Activated gamma-delta T cell treated with anti-CD3 and anti-CD28 coated beads, Interleukin-2, amount 50 U/mL, for 16 hours (primary cell): ENCODE data around the gene XPR1.
"Not testable (repeated sequence)": the region's sequence is repeated elsewhere in the genome, so short reads cannot be mapped to it uniquely, and the experiment has no call there.

ENCODE experiments used
- DNase-seq: peaks from one replicate; pipeline ENCODE4 v3.0.0-alpha.2; 2020; ENCODE audit warnings: low read depth

Gene XPR1

DNA sequence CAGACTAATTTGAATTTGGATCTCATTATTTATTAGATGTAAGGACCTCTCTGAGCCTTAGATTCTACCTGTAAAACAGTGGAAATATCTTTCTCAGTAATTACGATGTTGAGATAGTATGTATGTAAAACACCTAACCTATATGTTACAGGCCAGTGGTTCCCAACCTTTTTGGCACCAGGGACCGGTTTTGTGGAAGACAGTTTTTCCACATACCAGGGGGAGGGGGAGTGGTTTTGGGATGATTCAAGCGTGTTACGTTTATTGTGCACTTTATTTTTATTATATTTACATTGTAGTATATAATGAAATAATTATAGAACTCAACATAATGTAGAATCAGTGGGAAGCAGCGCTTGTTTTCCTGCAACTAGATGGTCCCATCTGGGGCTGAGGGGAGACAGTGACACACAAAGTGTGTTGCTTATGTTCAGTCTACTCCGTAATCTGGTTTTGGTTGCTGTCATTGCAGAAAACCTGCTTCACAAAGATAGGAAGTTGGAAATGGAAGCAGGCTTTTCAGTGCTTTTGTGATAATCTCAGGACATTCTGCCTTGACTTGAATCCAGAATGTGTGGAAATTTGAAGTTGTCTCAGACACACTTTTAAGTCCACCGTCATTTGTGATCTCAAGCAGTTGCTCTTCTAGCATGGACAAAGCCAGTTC, 12.8 kb downstream of the XPR1 start:
- no peak for DNase-seq

DNA sequence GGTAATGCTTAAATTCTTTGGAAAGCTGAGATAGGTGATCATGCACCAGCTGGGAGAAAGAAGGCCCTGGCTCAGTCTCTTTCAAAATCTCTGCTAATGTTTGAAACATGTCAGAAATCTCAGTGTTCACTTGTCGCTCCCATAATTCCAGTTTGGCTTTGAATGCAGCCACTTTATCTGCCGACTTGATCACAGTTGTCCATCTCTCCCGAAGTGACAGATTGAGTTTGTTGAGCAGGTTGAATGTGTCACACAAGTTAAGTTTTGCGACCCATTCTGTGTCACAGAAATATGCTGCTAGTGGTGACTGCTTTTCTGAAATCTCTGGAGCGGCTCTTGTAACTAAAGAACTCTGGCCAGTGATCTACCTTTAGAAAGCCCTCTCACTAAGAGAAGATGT, 13.4 kb downstream of the XPR1 start:
- DNase-seq: not testable (repeated sequence)

DNA sequence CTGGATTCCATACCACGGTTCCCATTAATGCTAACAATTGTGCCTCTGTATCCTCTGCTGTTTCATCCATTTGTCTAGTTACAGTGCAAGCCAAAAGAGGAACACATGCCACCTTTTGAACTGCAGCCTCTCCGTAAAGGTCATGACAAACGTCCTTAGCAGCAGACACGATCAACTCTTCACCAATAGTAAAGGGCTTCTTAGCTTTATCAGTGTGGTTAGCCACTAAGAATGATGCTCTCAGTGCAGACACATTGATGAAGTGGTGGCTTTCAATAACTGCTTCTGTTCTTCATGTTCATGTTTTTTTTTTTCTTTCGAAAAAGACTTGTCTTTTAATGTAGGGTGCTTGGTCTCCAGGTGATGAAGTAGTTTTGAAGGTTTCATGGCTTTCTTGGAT, 14.3 kb downstream of the XPR1 start:
- no peak for DNase-seq

DNA sequence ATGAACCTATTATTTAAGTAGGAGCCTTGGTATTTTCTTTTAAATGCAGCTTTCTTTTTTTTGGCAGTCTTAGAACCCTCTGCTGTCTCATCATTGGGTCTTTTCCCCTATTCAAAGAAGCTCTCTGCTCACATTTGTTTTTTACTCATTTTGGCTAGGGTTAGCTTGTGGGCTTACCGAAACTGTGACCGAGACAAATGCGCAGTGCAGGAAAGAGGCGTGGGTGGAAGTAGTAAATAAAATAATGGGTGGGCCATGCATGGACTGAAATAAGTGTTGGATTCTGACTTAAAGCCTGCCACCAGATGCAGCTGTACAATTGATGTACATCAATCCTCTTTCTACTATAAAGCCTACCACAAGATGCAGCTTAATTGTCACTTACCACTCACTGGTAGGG, 14.7 kb downstream of the XPR1 start:
- no peak for DNase-seq

DNA sequence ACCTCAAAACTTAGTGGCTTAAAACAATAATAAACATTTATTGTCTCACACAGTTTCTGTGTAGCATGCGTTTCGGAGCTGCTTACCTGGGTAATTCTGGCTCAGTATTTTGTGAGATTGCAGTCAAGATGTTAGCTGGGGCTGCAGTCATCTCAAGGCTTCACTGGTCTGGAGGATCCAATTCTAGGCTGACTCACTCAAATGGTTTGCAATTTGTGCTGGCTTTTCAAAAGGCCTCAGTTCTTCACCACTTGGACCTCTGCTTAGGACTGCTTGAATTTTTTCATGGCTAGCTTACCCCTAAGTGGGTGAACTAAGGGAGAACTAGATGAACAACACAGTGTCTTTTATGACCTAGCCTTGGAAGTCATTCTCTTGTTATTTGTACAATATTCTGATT, 21.0 kb downstream of the XPR1 start:
- no peak for DNase-seq

DNA sequence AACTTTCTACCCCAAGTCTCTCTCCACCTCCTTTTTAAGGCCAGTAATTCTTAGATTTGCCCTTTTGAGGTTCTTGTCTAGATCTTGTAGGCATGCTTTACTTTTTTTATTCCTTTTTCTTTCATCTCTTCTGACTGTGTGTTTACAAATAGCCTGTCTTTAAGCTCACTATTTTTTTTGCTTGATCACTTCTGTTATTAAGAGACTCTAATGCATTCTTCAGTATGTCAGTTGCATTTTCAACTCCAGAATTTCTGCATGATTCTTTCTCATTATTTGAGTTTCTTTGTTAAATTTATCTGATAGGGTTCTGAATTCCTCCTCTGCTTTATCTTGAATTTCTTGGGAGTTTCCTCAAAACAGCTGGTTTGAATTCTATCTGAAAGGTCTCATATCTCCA, 30.9 kb downstream of the XPR1 start:
- no peak for DNase-seq

DNA sequence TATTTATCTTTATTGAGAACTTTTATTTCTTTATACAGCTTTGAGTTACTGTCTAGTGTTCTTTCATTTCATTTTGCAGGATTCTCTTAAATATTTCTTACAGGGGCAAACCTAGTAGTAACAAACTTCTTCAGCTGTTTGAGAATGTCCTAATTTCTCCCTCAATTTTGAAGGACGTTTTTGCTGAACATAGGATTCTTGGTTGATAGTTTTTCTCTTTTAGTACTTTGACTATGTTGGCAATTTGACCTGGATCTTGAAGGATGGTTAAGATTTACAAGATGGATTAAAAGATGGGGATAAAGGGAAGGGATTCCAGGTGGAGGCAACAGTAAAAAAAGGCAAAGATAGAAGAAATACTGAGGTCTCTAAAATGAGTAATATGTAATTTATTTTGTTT, 38.9 kb downstream of the XPR1 start:
- no peak for DNase-seq

DNA sequence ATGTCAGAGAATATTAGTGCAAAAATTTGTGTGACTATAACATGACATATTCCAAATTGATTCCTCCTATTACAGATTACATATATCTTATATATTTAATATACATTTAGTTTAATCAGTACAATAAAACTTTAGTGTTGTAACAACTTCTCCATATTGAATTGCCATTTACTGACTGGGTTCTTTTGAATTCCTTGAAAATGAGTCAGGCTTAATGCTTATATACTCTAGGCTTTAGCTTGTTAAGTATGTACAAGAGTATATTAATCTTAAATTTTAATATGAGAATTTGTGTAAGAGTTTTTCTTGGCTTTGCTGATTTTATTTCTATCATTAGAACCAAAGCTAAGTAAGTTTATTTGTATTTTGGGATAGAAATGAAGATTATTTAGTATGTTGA, 40.3 kb downstream of the XPR1 start:
- DNase-seq: no peak

DNA sequence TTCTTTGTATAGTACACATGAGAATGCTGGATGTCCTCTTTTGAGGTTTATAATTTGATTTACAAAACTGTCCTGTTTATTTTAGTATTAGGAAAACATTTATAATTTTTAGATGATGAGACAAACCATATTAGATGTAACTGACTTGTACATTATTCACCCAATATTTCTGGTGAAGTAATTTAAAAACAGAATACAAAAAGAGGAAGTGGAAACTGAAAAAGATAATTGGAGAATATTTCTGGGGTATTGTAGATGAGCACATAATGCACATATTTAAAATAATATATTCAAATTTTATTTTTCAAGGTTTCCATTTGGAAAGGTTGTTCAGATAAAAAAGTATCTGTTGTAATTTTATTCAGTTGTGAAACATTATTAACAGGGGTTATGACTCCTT, 40.7 kb downstream of the XPR1 start:
- no peak for DNase-seq

DNA sequence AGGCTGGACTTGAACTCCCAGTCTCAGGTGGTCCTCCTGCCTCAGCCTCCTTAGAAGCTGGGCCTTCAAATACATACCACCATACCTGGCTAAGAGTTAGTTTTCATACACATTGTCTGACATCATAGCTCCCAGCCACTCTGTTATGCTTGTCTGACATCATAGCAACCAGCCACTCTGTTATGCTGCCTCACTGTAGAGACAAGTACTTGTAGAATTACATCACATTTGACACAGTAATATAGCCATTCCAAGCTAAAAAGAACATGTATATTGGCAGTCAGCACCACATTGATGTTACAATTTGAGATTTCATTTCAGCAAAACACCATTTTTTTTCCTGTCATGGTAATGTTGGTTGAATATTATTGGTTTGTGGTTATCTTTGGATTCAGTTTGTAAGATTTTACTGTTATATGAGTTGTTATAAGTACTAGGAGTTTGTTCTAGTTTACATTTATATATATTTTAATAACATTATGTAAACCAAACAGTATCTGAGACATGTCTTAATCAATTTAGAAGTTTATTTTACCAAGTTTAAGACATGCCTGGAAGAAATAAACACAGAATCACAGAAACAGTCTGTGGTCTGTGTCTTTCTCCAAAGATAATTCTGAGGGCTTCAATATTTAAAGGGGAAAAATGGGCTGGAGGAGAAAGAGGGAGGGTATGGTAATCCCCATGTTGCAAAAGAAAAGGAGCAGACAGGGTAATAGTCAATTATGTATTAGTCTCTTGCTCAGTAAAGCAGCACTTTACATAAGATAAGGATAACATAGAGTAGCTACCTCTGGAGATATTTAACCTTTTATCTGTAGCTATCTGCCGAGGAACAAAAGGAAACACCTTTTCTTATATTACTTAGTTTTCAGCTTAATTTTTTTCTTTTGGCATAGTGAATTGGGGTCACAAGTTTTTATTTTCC, 43.0 kb downstream of the XPR1 start:
- no peak for DNase-seq

DNA sequence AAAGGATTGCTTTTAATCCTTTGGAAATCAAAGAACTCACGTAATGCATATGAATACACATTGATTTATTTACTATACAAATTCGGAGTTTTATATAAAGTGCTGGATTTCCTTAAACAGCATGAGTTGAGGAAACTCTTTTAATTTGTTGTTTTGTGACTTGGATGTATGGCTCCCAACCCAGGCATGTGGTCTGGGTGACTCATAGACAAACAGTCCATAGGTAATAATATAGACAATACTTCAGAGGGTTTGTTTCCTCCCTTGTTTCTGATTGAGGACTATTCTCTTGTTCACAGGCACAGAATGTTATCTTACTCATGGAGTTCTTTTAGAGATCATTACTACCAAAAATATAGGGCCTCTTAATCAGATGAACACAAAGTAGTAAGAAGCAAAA, 43.8 kb downstream of the XPR1 start:
- DNase-seq: no peak

DNA sequence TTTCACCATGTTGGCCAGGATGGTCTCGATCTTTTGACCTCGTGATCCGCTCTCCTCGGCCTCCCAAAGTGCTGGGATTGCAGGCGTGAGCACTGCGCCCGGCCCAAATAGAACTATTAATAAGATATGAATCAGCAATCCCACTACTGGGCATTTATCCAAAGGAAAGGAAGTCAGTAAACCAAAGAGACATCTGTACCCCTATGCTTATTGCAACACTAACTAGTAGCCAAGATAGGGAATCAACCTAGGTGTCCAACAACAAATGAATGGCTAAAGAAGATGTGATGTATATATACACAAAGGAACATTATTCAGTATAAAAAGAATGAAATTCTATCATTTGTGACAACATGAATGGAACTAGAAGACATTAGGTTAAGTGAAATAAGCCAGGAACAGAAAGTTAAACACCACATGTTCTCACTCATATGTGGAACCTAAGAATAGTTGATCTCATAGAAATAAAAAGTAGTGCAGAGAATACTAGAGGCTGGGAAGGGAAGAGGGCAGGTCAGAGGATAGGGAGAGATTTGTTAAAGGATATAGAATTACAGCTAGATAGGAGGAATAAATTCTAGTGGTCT, 48.8 kb downstream of the XPR1 start:
- no peak for DNase-seq

DNA sequence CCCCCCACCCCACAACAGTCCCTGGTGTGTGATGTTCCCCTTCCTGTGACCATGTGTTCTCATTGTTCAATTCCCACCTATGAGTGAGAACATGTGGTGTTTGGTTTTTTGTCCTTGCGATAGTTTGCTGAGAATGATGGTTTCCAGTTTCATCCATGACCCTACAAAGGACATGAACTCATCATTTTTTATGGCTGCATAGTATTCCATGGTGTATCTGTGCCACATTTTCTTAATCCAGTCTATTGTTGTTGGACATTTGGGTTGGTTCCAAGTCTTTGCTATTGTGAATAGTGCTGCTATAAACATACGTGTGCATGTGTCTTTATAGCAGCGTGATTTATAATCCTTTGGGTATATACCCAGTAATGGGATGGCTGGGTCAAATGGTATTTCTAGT, 51.3 kb downstream of the XPR1 start:
- not testable (repeated sequence) for DNase-seq

DNA sequence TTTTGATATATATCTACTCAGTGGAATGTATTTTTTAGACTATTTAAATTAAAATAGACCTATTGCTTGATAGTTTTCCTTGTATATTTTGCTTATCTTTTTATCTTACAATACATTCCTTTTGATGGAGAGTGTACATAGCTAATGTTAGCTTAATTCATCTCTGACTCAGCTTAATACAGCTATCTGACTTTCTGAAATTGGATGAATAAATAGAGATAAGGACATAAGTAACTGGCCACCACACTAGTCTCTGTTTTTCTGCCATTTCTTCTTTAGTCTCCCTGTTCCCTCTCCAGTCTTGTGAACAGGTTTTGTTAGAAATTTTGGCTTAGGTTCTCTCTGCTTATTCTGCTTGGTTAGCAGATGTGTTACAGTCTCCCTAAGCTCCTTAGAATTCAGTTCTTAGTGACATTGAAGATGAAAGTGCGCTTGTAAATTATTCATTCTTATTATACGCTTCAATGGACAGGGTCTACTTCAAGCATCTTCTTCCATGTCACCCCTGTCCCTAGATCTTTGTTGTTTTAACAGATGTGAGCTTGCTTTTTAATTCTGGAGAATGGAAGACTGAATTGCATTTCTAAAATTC, 59.6 kb downstream of the XPR1 start:
- no peak for DNase-seq

DNA sequence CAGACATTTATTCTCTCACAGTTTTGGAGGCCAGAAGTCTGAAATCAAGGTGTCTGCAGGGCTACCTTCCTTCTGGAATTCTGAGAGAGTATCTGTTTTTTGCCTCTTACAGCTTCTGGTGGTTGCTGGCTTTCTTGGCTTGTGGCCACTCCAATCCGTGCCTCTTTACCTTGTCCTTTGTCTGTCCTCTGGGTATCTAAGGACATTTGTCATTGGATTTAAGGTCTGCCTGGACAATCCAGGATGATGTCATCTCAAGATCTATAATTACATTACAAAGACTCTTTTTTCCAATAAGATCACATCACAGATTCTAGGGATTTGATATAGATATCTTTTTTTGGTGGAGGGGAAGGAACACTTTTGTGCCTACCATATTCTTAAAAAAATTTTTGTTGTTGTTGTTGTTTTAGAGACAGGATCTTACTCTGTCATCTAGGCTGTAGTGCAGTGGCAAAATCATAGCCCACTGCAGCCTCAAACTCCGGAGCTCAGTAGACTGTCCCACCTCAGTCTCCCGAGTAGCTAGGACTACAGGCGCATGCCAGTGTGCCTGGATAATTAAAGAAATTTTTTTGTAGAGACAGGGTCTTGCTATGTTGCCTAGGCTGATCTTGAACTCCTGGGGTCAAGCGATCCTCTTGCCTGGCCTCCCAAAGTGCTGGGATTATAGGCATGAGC, 61.9 kb downstream of the XPR1 start:
- DNase-seq: no peak

DNA sequence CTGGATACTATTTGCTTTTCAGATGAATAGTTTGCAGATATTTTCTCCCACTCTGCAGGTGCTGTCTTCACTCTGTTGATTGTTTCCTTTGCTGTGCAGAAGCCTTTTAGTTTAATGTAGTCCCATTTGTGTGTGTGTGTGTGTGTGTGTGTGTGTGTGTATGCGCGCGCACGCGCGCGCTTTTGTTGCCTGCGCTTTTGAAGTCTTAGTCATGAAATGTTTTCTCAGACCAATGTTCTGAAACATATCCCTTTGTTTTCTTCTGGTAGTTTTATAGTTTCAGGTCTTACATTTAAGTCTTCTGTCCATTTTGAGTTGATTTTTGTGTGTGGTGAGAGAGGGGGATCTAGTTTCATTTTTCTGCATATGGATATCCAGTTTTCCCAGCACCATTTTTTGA, 63.5 kb downstream of the XPR1 start:
- no peak for DNase-seq

DNA sequence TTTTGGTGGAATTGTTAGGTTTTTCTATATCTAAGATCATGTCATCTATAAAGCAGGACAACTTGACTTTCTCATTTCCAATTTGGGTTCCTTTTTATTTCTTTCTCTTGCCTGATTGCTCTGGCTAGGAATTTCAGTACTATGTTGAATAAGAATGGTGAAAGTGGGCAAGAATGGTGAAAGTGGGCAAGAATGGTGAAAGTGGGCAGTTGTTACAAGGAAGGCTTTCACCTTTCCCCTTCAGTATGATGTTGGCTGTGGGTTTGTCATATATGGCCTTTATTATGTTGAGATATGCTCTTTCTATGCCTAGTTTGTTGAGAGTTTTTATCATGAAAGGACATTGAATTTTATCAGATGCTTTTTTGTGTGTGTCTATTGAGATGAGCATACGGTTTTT, 64.5 kb downstream of the XPR1 start:
- no peak for DNase-seq

DNA sequence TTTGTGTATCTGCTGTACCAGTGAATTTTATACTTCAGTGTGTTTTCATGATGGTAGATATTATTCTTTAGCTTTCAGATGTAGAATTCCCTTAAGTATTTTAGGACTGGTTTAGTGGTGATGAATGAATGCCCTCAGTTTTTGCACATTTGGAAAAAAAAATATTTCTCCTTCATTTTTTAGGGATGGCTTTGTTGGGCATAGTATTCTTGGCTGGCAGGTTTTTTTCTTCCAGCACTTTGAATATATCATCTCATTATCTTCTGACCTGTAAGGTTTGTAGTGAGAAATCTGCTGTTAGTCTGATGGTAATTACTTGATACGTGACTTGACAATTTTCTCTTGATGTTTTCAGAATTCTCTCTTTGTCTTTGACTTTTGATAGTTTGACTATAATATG, 66.8 kb downstream of the XPR1 start:
- no peak for DNase-seq

DNA sequence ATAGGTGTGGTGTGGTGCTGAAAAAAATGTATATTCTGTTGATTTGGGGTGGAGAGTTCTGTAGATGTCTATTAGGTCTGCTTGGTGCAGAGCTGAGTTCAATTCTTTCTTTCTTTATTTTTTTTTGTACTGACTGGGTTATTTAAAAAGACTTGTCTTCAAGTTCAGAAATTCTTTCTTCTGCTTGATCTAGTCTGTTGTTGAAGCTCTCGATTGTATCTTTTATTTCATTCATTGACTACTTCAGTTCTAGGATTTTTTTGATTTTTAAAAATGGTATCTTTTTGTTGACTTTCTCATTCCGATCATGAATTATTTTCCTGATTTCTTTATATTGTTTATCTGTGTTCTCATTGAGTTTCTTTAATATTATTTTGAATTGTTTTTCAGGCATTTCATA, 70.6 kb downstream of the XPR1 start:
- not testable (repeated sequence) for DNase-seq

DNA sequence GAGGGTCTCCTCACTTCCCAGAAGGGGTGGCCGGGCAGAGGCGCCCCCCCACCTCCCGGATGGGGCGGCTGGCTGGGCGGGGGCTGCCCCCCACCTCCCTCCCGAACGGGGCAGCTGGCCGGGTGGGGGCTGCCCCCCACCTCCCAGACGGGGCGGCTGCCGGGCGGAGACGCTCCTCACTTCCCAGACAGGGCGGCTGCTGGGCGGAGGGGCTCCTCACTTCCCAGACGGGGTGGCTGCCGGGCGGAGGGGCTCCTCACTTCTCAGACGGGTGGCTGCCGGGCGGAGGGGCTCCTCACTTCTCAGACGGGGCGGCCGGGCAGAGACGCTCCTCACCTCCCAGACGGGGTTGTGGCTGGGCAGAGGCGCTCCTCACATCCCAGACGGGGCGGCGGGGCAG, 78.9 kb downstream of the XPR1 start:
- DNase-seq: not testable (repeated sequence)

DNA sequence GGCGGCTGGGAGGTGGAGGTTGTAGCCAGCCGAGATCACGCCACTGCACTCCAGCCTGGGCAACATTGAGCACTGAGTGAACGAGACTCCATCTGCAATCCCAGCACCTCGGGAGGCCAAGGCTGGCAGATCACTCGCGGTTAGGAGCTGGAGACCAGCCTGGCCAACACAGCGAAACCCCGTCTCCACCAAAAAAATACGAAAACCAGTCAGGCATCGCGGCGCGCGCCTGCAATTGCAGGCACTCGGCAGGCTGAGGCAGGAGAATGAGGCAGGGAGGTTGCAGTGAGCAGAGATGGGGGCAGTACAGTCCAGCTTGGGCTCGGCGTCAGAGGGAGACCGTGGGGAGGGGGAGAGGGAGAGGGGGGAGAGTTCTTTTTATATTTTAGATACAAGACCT, 79.4 kb downstream of the XPR1 start:
- DNase-seq: not testable (repeated sequence)

DNA sequence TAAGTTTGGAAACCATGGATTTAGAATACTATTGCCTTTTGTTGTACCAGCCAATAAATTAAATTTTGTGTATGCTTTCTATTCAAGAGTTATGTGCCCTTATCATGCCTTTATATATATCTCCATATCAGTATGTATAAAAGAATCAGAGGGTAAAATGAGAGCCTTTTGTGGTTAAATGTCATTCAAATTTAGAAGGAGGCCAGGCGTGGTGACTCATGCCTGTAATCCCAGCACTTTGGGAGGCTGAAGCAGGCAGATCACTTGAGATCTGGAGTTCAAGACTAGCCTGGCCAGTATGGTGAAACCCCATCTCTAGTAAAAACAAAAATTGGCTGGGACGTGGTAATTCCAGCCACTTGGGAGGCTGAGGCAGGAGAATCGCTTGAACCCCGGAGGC, 88.9 kb downstream of the XPR1 start:
- no peak for DNase-seq
